Mucosa of descending colon (tissue), 3 donors: ENCODE measurements around the gene HSD17B2. TPM values are rescaled to one million over a fixed set of nuclear protein-coding genes. Genes with fewer than 3 reads are reported as not detected.

Source experiments
- ATAC-seq: fragments of 200-7000 bp; cut with Tn5 transposase; one replicate; pipeline ENCODE4 v1.9.1; 2020; ENCODE audit warnings: mild to moderate bottlenecking, moderate library complexity
- DNase-seq, 3 donors: peaks; one replicate each; pipeline ENCODE4 v3.0.0-alpha.2; 2020
- H3K36me3 ChIP-seq: fragments of 200-600 bp; one replicate; pipeline ENCODE4 v1.8.0; 2021; ENCODE audit warnings: low read depth, mild to moderate bottlenecking
- H3K4me1 ChIP-seq: fragments of 200-600 bp; one replicate; pipeline ENCODE4 v1.8.0; 2021; ENCODE audit warnings: low read depth, mild to moderate bottlenecking
- H3K4me3 ChIP-seq: fragments of 200-600 bp; one replicate; pipeline ENCODE4 v1.8.0; 2021; ENCODE audit warnings: mild to moderate bottlenecking
- H3K9me3 ChIP-seq: fragments of 200-600 bp; one replicate; pipeline ENCODE4 v1.8.0; 2021; ENCODE audit warnings: mild to moderate bottlenecking
- intact Hi-C, 2 donors: fragments of 100-400 bp; cut with DNase I in 1 of 2; cut with micrococcal nuclease in 1 of 2; formaldehyde crosslinking; loops; one replicate each; pipeline versions ENCODE4 v1.11.0 to v1.11.1; 2022; cut with DNase I, micrococcal nuclease
- total RNA-seq, 3 donors: library from RNA; stranded (reverse); fragmentation: NEBNext Ultra II Directional in 2 of 3; extraction: Animal tissue kit (Norgen Biotek cat#: 25700) in 2 of 3; gene quantifications; one replicate each; pipeline versions ENCODE4 v1.2.1 to v1.2.4, GENCODE V29; 2021 to 2023
- TF ChIP-seq, protein P1 (sequence below): fragments of 200-600 bp; IDR thresholded peaks from one replicate; pipeline ENCODE4 v1.8.0; 2022; ENCODE audit warnings: antibody characterized with exemption, mild to moderate bottlenecking
- donor health status: DM: no; HTN: no; CAD: no; lungs with moderate emphysema.
- donor health status: DM: no; HTN: no; CAD: no.
- donor health status: DM: no; HTN: yes; CAD: no.

The HSD17B2 gene
- total RNA-seq, 3 donors from 2014 or later: 38.6 to 211 (median 45.5) TPM

DNA sequence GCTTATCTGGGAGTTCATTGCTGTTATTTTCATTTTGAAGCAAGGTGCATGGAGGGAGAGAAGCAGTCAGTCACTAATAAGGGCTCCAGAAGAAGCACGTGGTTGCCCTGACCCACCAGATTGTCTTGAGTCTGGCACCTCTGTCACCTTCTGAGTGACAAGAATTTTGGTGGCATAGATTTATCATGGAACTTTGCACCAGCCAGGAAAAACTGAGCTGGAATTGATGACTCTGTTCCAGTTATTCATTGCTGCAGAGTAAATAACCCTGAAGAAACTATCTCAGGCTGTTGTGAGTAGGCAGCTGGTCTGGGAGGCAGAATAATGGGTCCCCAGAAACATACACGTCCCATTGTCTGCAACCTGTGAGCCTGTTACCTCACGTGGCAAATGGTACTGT is 44.8 kb downstream of the HSD17B2 start:
- DNase-seq (no peak), ATAC-seq (no peak)
- H3K4me3 ChIP-seq: no peak overlapping the region
- no peaks in the 10 kb centered on the region for H3K9me3 ChIP-seq
- H3K36me3 ChIP-seq: no peaks in the 10 kb centered on the region
- intact Hi-C loops: no loop called here
- TF ChIP-seq, protein P1, sequence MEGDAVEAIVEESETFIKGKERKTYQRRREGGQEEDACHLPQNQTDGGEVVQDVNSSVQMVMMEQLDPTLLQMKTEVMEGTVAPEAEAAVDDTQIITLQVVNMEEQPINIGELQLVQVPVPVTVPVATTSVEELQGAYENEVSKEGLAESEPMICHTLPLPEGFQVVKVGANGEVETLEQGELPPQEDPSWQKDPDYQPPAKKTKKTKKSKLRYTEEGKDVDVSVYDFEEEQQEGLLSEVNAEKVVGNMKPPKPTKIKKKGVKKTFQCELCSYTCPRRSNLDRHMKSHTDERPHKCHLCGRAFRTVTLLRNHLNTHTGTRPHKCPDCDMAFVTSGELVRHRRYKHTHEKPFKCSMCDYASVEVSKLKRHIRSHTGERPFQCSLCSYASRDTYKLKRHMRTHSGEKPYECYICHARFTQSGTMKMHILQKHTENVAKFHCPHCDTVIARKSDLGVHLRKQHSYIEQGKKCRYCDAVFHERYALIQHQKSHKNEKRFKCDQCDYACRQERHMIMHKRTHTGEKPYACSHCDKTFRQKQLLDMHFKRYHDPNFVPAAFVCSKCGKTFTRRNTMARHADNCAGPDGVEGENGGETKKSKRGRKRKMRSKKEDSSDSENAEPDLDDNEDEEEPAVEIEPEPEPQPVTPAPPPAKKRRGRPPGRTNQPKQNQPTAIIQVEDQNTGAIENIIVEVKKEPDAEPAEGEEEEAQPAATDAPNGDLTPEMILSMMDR: no peak
- peaks cover 21% of the 10 kb centered on the region for H3K4me1 ChIP-seq

DNA sequence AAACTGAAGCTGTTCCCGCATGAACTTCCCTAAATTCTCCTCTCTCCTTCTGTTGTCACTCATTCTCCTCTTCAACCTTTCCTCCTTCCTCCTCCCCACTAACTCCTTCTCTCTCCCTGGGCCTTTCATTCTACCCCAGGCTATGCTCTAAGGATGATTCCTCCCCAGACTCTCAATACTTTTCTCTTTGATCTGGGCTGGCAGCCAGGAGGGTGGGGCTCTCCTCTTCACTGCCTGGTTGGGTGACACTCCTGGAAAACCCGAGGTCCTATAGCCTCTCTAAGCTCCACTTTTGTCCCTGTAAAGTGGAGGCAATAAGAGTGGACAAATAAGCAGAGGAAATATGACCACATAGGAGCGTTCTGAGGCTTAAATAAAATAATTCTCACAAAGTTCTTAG is 46.2 kb downstream of the HSD17B2 start:
- DNase-seq (peak in 2 of 3 donors; percentile 53 to 54), ATAC-seq (peak; percentile 33)
- peaks cover 21% of the 10 kb centered on the region for H3K4me1 ChIP-seq
- H3K4me3 ChIP-seq: no peak overlapping the region
- no peaks in the 10 kb centered on the region for H3K9me3 ChIP-seq
- intact Hi-C loops: no loop called here
- TF ChIP-seq, protein P1: no peak
- no peaks in the 10 kb centered on the region for H3K36me3 ChIP-seq

DNA sequence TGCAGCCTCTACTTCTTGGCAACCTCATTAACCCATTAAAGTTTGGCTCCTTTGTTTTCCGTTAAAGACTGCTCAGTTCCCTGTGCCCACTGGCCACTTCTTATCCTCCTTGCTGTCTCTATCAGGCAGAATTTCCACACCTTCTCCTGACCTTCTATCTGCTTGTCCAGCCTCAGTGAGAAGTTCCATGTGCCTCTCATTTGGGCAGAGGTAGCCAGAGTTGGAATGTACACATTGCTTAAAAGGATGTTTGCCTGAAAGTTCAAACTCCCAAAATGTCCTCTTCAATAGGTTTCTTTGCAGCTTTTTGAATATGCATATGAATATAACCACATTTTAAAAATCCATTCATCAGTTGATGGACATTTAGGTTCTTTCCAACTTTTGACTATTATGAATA is 47.0 kb downstream of the HSD17B2 start:
- Histone ChIP-seq H3K36me3 (no peaks in the 10 kb centered on the region), H3K9me3 (no peaks in the 10 kb centered on the region), H3K4me1 (peaks cover 21% of the 10 kb centered on the region), H3K4me3 (no peak overlapping the region)
- TF ChIP-seq, protein P1: no peak
- intact Hi-C loops: no loop called here
- ATAC-seq (no peak), DNase-seq (no peak)

DNA sequence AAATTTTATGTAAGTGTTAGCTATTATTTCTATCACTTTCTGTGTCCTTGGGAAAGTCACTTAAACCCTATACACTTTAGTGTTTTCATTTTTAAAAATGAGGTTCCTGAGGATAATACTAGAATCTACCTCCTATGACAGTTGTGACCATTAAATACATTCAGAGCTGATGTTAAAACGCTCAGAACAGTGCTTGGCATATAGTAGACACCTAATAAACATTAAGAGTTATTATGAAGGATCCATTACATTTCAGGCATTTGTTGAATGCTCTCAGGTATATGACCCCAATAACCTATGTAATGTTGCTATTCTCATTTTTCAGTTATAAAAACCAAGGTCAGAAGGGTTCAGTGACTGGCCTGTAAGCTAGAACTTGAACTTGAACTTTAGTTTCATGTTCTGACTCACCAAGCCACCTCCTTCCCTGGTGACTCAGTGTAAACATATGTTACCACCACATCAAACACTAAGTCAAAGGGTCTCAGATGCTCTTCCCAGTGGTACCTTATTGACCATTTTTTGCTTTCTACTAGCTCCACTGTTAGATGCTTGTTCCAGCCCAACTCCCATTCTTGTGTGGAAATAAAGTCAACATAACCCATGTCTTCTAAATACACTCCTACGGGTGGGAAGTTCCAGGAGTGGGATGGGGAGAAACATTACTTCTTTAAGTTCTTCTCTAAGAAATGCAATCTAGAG is 47.6 kb downstream of the HSD17B2 start:
- Histone ChIP-seq H3K9me3 (no peaks in the 10 kb centered on the region), H3K4me1 (peaks cover 21% of the 10 kb centered on the region), H3K36me3 (no peaks in the 10 kb centered on the region), H3K4me3 (no peak overlapping the region)
- DNase-seq (peak in 1 of 3 donors; percentile 24), ATAC-seq (peak; percentile 90)
- TF ChIP-seq, protein P1: no peak
- intact Hi-C loops: no loop called here

DNA sequence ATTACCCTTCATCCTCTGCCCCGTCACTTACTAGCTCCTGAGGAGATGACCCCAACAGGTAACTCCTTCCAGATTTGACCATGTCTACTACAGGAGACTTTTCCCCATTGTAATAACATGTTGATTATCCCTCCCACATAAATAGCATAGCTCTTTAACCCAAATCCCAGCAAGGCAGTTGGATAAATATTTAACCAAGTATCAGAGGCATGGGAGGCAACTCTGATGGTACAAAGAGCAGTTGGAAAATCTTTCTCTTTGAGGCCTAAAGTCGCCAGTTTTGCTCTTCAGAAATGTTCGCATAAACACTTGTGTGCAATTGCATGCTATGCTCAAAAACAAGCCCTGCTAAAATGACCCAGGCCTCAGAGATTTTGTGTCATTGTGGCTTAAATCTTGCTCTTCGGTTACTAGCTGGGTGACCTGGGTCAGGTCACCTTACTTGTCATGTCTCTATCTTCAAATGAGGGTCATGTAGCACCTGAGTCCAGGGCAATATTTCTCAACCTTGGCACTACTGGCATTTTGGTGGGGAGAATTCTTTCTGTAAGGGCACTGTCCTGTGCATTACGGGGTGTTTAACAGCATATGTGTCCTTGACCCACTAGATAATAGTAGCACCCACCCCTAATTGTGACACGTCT is 48.8 kb downstream of the HSD17B2 start:
- intact Hi-C loops: no loop called here
- TF ChIP-seq, protein P1: no peak
- ATAC-seq (peak; percentile 71), DNase-seq (peak in 1 of 3 donors; percentile 21)
- H3K36me3 ChIP-seq: no peaks in the 10 kb centered on the region
- H3K9me3 ChIP-seq: no peaks in the 10 kb centered on the region
- no peak overlapping the region for H3K4me3 ChIP-seq
- peaks cover 21% of the 10 kb centered on the region for H3K4me1 ChIP-seq
